ENCODE measurements around the gene SCNN1B. TPM values are rescaled to one million over a fixed set of nuclear protein-coding genes. Genes with fewer than 3 reads are reported as not detected.

Gene SCNN1B
- total RNA-seq, 4 donors from 2014 or later: 0.31 to 4.7 (median 2.6) TPM

GRCh38 chr16:23345237-23345636 is 43.1 kb downstream of the SCNN1B start:
- TF ChIP-seq EP300 (IDR thresholded peaks at IDR 0.05): no peak
- TF ChIP-seq POLR2AphosphoS5 (IDR thresholded peaks at IDR 0.05): no peak
- TF ChIP-seq POLR2A (IDR thresholded peaks at IDR 0.05): no peak
- TF ChIP-seq CTCF (IDR thresholded peaks at IDR 0.05): no peak
- Histone ChIP-seq H3K4me3 (no peak overlapping the region), H3K36me3 (no peaks in the 10 kb centered on the region), H3K27ac (no peak overlapping the region), H3K27me3 (peaks cover 7% of the 10 kb centered on the region), H3K9me3 (no peaks in the 10 kb centered on the region), H3K4me1 (no peaks in the 10 kb centered on the region)
- ATAC-seq: no peak
- 58 to 81% methylated on average over 4 to 5 of the region's 5 CpGs for WGBS, 2 donors (ENCODE audit: low coverage in 1 of 2)

DNA sequence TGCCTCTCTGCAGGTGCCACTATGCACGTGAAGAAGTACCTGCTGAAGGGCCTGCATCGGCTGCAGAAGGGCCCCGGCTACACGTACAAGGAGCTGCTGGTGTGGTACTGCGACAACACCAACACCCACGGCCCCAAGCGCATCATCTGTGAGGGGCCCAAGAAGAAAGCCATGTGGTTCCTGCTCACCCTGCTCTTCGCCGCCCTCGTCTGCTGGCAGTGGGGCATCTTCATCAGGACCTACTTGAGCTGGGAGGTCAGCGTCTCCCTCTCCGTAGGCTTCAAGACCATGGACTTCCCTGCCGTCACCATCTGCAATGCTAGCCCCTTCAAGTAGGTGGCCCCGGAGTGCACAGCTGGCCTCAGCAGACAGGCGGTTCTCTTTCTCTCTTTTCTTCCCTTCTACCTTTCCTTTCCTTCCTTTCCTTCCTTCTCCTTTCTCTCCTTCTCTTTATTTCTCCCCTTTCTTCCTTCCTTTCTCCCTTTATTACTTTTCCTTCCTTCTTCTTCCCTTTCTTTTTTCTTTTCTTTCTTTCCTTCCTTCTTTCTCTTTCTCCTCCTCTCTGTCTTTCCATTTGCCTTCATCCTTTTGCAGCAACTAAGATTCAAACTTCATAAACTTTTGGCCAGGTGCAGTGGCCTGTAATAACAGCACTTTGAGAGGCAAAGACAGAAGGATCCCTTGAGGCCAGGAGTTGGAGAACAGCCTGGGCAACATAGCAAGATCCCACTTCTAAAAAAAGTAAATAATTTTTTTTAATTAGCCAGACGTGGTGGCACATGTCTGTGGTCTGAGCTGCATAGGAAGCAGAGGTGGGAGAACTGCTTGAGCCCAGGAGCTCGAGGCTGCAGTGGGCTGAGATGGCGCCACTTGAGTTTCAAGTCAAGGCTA is 46.7 kb downstream of the SCNN1B start:
- H3K27ac ChIP-seq: no peak overlapping the region
- no peak for ATAC-seq
- peaks cover 0 to under 1% (median 0%) of the 10 kb centered on the region in 3 donors for H3K9me3 ChIP-seq

GRCh38 chr16:23351360-23351759 is 49.3 kb downstream of the SCNN1B start:
- Histone ChIP-seq H3K4me3 (no peak overlapping the region), H3K36me3 (no peaks in the 10 kb centered on the region), H3K4me1 (no peaks in the 10 kb centered on the region), H3K27ac (no peak overlapping the region), H3K27me3 (peaks cover 18% of the 10 kb centered on the region), H3K9me3 (peaks cover 0 to 4% (median 0%) of the 10 kb centered on the region in 3 donors)
- 40 to 75% methylated on average over 1 to 4 of the region's 5 CpGs for WGBS, 2 donors (ENCODE audit: low coverage in 1 of 2)
- no peak for ATAC-seq
- TF ChIP-seq POLR2A (IDR thresholded peaks at IDR 0.05) (no peak), CTCF (IDR thresholded peaks at IDR 0.05) (no peak), EP300 (IDR thresholded peaks at IDR 0.05) (no peak), POLR2AphosphoS5 (IDR thresholded peaks at IDR 0.05) (no peak)

More for the DNA sequence above, 46.7 kb downstream of the SCNN1B start:
- Histone ChIP-seq H3K27me3 (peaks cover 19% of the 10 kb centered on the region), H3K36me3 (no peaks in the 10 kb centered on the region), H3K4me3 (no peak overlapping the region), H3K4me1 (no peaks in the 10 kb centered on the region)
- 40 to 42% methylated on average over 9 to 13 of the region's 18 CpGs for WGBS, 2 donors (ENCODE audit: low coverage in 1 of 2)
- no peak for TF ChIP-seq POLR2A (IDR thresholded peaks at IDR 0.05)
- TF ChIP-seq EP300 (IDR thresholded peaks at IDR 0.05): no peak
- TF ChIP-seq CTCF (IDR thresholded peaks at IDR 0.05): no peak
- no peak for TF ChIP-seq POLR2AphosphoS5 (IDR thresholded peaks at IDR 0.05)

DNA sequence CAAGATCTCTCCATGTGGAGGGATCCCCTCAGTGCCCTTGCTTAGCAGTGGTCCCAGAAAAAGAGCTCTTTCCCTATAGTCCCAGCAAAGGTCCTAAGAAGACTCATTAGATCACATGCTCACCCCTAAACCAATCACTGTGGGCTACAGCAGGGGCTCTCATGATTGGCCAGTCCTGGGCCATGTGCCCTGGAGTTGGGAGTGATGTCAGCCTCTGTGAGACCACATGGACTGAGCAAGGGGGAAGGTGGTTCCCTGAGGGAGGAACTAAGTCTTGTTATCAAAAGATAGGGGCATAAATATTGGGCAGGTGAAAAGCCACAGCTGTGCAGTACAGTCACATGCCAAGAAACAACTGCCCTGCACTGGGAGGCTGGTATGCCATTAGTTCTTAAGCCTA is 51.3 kb downstream of the SCNN1B start:
- Histone ChIP-seq H3K4me1 (no peaks in the 10 kb centered on the region), H3K36me3 (no peaks in the 10 kb centered on the region), H3K27me3 (peaks cover 18% of the 10 kb centered on the region), H3K27ac (no peak overlapping the region), H3K9me3 (peaks cover 0 to 4% (median 0%) of the 10 kb centered on the region in 3 donors), H3K4me3 (no peak overlapping the region)
- TF ChIP-seq EP300 (IDR thresholded peaks at IDR 0.05) (no peak), POLR2A (IDR thresholded peaks at IDR 0.05) (no peak), CTCF (IDR thresholded peaks at IDR 0.05) (no peak)
- no peak for ATAC-seq

- Histone ChIP-seq H3K36me3 (no peaks in the 10 kb centered on the region), H3K4me1 (no peaks in the 10 kb centered on the region), H3K4me3 (no peak overlapping the region), H3K27ac (no peak overlapping the region), H3K27me3 (peaks cover 18% of the 10 kb centered on the region), H3K9me3 (peaks cover 0 to 4% (median 0%) of the 10 kb centered on the region in 3 donors)
- WGBS, 2 donors (ENCODE audit: low coverage in 1 of 2): 66% methylated on average over 7 of the region's 9 CpGs; no CpG with 5 or more reads in 1 of the 2 donors
- ATAC-seq: no peak
- TF ChIP-seq CTCF (IDR thresholded peaks at IDR 0.05) (no peak), POLR2A (IDR thresholded peaks at IDR 0.05) (no peak), POLR2AphosphoS5 (IDR thresholded peaks at IDR 0.05) (no peak), EP300 (IDR thresholded peaks at IDR 0.05) (no peak)
Observed at GRCh38 chr16:23354246-23354645, 52.1 kb downstream of the SCNN1B start.

All from gastroesophageal sphincter (tissue), 4 donors.